CD4-positive, CD25-positive, alpha-beta regulatory T cell (primary cell): Measurements from ENCODE around the gene HSD17B8. TPM values are rescaled to one million over a fixed set of nuclear protein-coding genes. Genes with fewer than 3 reads are reported as not detected.

Experiments
- ATAC-seq, 2 donors: fragments of 150-1000 bp; cut with Tn5 transposase; one replicate each; pipeline ENCODE4 v1.10.0; 2021; ENCODE audit warnings: low read depth in 2 of 2, moderate number of reproducible peaks in 2 of 2, moderate library complexity in 1 of 2
- DNase-seq, 3 donors: peaks; one replicate each; pipeline versions ENCODE4 v3.0.0 to v3.0.0-alpha.2; 2012 to 2022; ENCODE audit warnings: mixed read lengths in 1 of 3
- H3K27ac ChIP-seq: one replicate; pipeline ENCODE4 v1.7.0; 2013; ENCODE audit warnings: mild to moderate bottlenecking, low read length; ENCODE audit not compliant: insufficient read depth, poor library complexity, severe bottlenecking
- H3K27me3 ChIP-seq: one replicate; pipeline ENCODE4 v1.7.0; 2013; ENCODE audit warnings: low read length; ENCODE audit not compliant: control insufficient read depth, insufficient read depth
- H3K36me3 ChIP-seq: one replicate; pipeline ENCODE4 v1.7.0; 2013; ENCODE audit warnings: mild to moderate bottlenecking, low read length, moderate library complexity; ENCODE audit not compliant: control insufficient read depth, insufficient read depth
- H3K4me1 ChIP-seq: 2 replicates; pipeline ENCODE4 v1.7.0; 2013; ENCODE audit warnings: mild to moderate bottlenecking, low read length; ENCODE audit not compliant: insufficient read depth, control insufficient read depth, poor library complexity, severe bottlenecking
- H3K4me3 ChIP-seq: one replicate; pipeline ENCODE4 v1.7.0; 2013; ENCODE audit warnings: low read depth, mild to moderate bottlenecking, low read length, moderate library complexity
- H3K9me3 ChIP-seq, 2 experiments: 1 replicate in 1 of 2; 2 replicates in 1 of 2; pipeline ENCODE4 v1.7.0; 2013; ENCODE audit warnings: low read length in 2 of 2, mild to moderate bottlenecking in 1 of 2, moderate library complexity in 1 of 2; ENCODE audit not compliant: control insufficient read depth in 2 of 2
- H3K27ac Mint-ChIP-seq, 3 donors: one replicate each; pipeline ENCODE4 v1.8.0; 2020 to 2022; ENCODE audit warnings: mild to moderate bottlenecking in 3 of 3, mixed read lengths in 3 of 3, moderate library complexity in 2 of 3
- H3K27me3 Mint-ChIP-seq: one replicate; pipeline ENCODE4 v1.8.0; 2022; ENCODE audit warnings: mild to moderate bottlenecking, mixed read lengths
- H3K36me3 Mint-ChIP-seq: one replicate; pipeline ENCODE4 v1.8.0; 2020; ENCODE audit warnings: mixed read lengths
- H3K4me1 Mint-ChIP-seq, 4 donors: one replicate each; pipeline ENCODE4 v1.8.0; 2020 to 2022; ENCODE audit warnings: mixed read lengths in 4 of 4, mild to moderate bottlenecking in 1 of 4
- H3K4me3 Mint-ChIP-seq, 4 donors: one replicate each; pipeline ENCODE4 v1.8.0; 2020 to 2022; ENCODE audit warnings: mild to moderate bottlenecking in 4 of 4, mixed read lengths in 4 of 4, moderate library complexity in 3 of 4
- H3K9me3 Mint-ChIP-seq, 7 donors: one replicate each; pipeline ENCODE4 v1.8.0; 2020 to 2022; ENCODE audit warnings: mixed read lengths in 7 of 7, mild to moderate bottlenecking in 3 of 7, moderate library complexity in 2 of 7
- polyA plus RNA-seq, 4 donors: library from polyadenylated mRNA; unstranded; fragments of 300-500 nt; fragmentation: Illumina TruSeq; gene quantifications; one replicate each; pipeline ENCODE4 v1.2.3, GENCODE V29; 2021
- total RNA-seq: library from RNA; stranded (reverse); gene quantifications from one replicate; pipeline ENCODE4 v1.2.3, GENCODE V29; 2022

HSD17B8 gene
- total RNA-seq (8.8 TPM), polyA plus RNA-seq (10 to 100 TPM; 33.3 to 53.9 (median 41.9) TPM)

GRCh38 chr6:33204415-33205190, at the start of gene HSD17B8:
Gene HSD17B8, plus strand, starts transcription at chr6:33204655. Its CDS starts 14 bp downstream, at chr6:33204669.
- H3K36me3 Mint-ChIP-seq: peaks cover 18% of the 10 kb centered on the region
- DNase-seq (peak; percentile 82 to 91 (median 87)), ATAC-seq (peak; percentile 60 to 66)
- H3K4me3 Mint-ChIP-seq: peak within 1 kb of the TSS; percentile 92 to 100 (median 96)
- H3K9me3 Mint-ChIP-seq: peaks cover 0 to 3% (median 0%) of the 10 kb centered on the region in 7 donors
- Histone ChIP-seq H3K27ac (peak within 1 kb of the TSS; percentile 69), H3K9me3 (no peaks in the 10 kb centered on the region), H3K4me1 (peaks cover 56% of the 10 kb centered on the region), H3K27me3 (no peaks in the 10 kb centered on the region), H3K4me3 (peak within 1 kb of the TSS; percentile 44), H3K36me3 (peaks cover 20% of the 10 kb centered on the region)
- H3K27me3 Mint-ChIP-seq: no peaks in the 10 kb centered on the region
- peak within 1 kb of the TSS; percentile 89 to 91 (median 89) for H3K27ac Mint-ChIP-seq
- peaks cover 14 to 75% (median 50%) of the 10 kb centered on the region in 4 donors for H3K4me1 Mint-ChIP-seq

GRCh38 chr6:33156561-33156960, 47.9 kb upstream of the HSD17B8 start:
- no peaks in the 10 kb centered on the region for H3K36me3 Mint-ChIP-seq
- peaks cover 0 to 15% (median 2%) of the 10 kb centered on the region in 7 donors for H3K9me3 Mint-ChIP-seq
- Histone ChIP-seq H3K27me3 (peaks cover 3% of the 10 kb centered on the region), H3K9me3 (peaks cover 0 to under 1% of the 10 kb centered on the region in 2 experiments), H3K4me3 (no peak overlapping the region), H3K36me3 (no peaks in the 10 kb centered on the region), H3K4me1 (peaks cover 5% of the 10 kb centered on the region), H3K27ac (no peak overlapping the region)
- no peak overlapping the region for H3K4me3 Mint-ChIP-seq
- no peak for ATAC-seq
- no peak for DNase-seq
- H3K27ac Mint-ChIP-seq: no peak overlapping the region
- H3K27me3 Mint-ChIP-seq: peaks cover 32% of the 10 kb centered on the region
- H3K4me1 Mint-ChIP-seq: peaks cover 0 to 5% (median 4%) of the 10 kb centered on the region in 4 donors

DNA sequence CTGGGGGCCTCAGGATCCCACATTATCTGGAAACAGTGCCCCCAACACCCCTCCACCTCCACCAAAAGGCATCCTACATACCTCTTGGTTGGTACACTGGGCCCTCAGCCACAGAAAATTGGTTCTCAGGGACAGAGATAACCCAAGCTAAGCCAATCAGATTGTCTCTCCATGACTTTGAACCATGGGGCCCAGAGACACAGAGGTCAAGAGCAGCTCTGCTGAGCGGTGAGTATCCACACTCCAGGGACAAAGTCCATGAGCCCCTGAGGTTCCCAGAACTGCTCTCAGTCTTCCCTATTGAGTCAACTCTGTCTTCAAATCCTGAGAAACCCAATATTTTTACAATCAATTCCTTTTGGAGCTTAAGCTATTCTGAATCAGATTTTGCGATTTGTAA, 47.5 kb upstream of the HSD17B8 start:
- Histone ChIP-seq H3K4me1 (peaks cover 9% of the 10 kb centered on the region), H3K27me3 (peaks cover 3% of the 10 kb centered on the region), H3K9me3 (no peaks in the 10 kb centered on the region), H3K36me3 (no peaks in the 10 kb centered on the region), H3K27ac (no peak overlapping the region), H3K4me3 (no peak overlapping the region)
- Mint-ChIP-seq H3K27me3 (peaks cover 29% of the 10 kb centered on the region), H3K36me3 (no peaks in the 10 kb centered on the region), H3K4me1 (peaks cover 0 to 9% (median 6%) of the 10 kb centered on the region in 4 donors), H3K9me3 (peaks cover 0 to 11% (median under 1%) of the 10 kb centered on the region in 7 donors), H3K4me3 (no peak overlapping the region), H3K27ac (no peak overlapping the region)
- DNase-seq (no peak), ATAC-seq (no peak)

DNA sequence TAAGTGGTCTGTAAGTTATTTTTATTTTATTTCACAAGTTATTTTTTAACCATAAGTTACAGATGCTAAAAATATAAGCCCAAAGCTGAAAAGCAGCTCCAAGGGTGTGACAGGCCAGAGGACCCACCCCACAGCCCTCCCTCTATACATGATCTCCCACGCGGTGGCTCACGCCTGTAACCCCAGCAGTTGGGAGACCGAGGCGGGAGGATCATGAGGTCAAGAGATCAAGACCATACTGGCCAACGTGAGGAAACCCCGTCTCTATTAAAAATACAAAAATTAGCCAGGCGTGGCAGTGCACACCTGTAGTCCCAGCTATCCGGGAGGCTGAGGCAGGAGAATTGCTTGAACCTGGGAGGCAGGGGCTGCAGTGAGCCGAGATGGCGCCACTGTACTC, 44.4 kb upstream of the HSD17B8 start:
- H3K9me3 ChIP-seq: no peaks in the 10 kb centered on the region
- H3K27ac ChIP-seq: no peak overlapping the region
- H3K9me3 Mint-ChIP-seq: no peaks in the 10 kb centered on the region
- H3K4me3 Mint-ChIP-seq: no peak overlapping the region
- no peaks in the 10 kb centered on the region for H3K36me3 Mint-ChIP-seq
- no peaks in the 10 kb centered on the region for H3K36me3 ChIP-seq
- peaks cover 0 to 11% (median 8%) of the 10 kb centered on the region in 4 donors for H3K4me1 Mint-ChIP-seq
- H3K4me3 ChIP-seq: no peak overlapping the region
- DNase-seq (no peak), ATAC-seq (no peak)
- no peaks in the 10 kb centered on the region for H3K27me3 ChIP-seq
- H3K27ac Mint-ChIP-seq: no peak overlapping the region
- peaks cover 18% of the 10 kb centered on the region for H3K27me3 Mint-ChIP-seq
- H3K4me1 ChIP-seq: peaks cover 10% of the 10 kb centered on the region

DNA sequence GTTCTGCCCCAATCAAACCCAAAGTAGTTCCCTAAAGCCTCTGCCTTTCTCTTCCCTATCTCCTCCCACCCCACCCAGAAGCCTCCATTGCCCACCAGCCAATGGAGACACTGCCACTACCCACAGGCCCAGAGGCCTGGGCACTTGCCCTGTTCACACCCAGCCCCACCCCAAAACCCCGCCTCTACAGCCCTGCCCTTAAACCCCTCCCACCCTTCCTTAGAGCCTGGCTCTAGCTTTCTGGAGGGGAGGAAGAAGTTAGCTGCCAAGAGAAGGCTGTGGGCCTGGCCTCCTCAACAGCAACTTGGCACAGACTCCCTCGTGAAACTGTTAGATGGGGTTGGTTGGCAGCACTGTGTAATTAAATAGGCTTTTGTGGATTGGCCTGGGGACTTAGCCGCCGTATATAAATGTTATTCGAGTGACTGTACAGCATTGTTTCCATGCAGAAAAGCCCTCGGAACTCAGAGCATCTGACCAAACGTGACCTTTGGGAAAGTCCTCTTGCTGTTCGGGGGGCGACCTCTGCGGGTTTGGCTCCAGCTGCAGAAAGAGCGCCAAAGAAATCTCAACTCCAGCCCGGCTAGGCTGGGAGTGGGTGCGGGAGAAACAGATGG, 43.6 kb upstream of the HSD17B8 start:
- H3K9me3 Mint-ChIP-seq: no peaks in the 10 kb centered on the region
- ATAC-seq (no peak), DNase-seq (peak in 1 of 3 donors; percentile 31)
- Histone ChIP-seq H3K27ac (no peak overlapping the region), H3K4me1 (peaks cover 10% of the 10 kb centered on the region), H3K36me3 (no peaks in the 10 kb centered on the region), H3K4me3 (no peak overlapping the region), H3K9me3 (no peaks in the 10 kb centered on the region), H3K27me3 (no peaks in the 10 kb centered on the region)
- H3K36me3 Mint-ChIP-seq: no peaks in the 10 kb centered on the region
- peaks cover 16% of the 10 kb centered on the region for H3K27me3 Mint-ChIP-seq
- H3K4me1 Mint-ChIP-seq: peaks cover 0 to 11% (median 8%) of the 10 kb centered on the region in 4 donors
- no peak overlapping the region for H3K27ac Mint-ChIP-seq
- peak overlapping the region in 1 of 4 donors; percentile 88 for H3K4me3 Mint-ChIP-seq

DNA sequence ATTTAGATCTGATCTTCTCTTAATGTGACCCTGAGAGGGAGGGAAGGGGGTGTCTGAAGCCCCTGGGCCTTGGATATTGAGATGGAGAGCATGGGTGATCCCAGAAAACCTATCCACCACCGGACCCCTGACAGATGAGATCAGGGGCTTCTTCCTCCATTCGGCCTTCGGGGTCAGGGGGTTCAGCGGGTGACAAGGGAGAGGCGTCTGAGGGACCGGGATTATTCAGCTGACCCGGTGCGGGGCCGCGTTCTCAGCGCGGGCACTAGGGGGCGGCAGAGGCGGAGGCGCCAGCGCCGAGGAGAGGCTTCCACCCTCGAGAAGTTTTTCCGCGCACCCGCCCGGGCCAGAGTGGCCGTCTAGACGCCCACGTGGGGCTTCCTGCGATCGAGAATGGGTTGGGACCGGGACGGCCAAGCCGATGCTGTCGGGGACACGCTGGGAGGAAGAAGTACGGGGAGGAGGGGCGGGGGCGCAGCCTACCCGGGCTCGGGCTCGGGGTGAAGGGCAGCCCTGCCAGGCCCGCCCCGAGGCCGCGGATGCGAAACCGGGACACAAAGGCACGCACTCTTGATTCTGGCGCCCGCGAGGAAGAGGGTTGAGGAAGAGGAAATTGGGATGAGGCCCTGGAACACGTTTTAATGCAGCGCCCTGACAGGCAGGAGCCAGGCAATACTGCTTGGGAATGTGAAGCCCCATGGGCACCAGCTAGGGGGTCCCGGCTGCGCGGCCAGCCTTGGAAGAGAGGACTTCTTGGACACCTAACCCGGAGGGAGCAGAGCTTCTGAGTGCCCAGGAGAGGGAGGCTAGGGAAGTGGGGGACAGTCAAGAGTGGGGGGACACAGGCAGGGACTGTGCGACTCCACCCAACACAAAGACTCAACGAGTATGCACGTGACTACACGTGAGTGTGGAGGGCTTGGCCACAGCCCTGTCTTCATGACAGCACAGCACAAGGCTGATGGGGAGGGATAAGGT, 42.8 kb upstream of the HSD17B8 start:
- peak; percentile 70 to 81 (median 73) for DNase-seq
- H3K27ac Mint-ChIP-seq: peak overlapping the region in 1 of 3 donors; percentile 80
- H3K27me3 Mint-ChIP-seq: peaks cover 23% of the 10 kb centered on the region
- Histone ChIP-seq H3K27me3 (no peaks in the 10 kb centered on the region), H3K9me3 (no peaks in the 10 kb centered on the region), H3K4me3 (no peak overlapping the region), H3K4me1 (peaks cover 10% of the 10 kb centered on the region), H3K27ac (no peak overlapping the region), H3K36me3 (no peaks in the 10 kb centered on the region)
- peak; percentile 85 to 90 for ATAC-seq
- no peaks in the 10 kb centered on the region for H3K36me3 Mint-ChIP-seq
- H3K4me1 Mint-ChIP-seq: peaks cover 0 to 11% (median 8%) of the 10 kb centered on the region in 4 donors
- H3K9me3 Mint-ChIP-seq: no peaks in the 10 kb centered on the region
- peak overlapping the region in 3 of 4 donors; percentile 84 to 89 (median 88) for H3K4me3 Mint-ChIP-seq

DNA sequence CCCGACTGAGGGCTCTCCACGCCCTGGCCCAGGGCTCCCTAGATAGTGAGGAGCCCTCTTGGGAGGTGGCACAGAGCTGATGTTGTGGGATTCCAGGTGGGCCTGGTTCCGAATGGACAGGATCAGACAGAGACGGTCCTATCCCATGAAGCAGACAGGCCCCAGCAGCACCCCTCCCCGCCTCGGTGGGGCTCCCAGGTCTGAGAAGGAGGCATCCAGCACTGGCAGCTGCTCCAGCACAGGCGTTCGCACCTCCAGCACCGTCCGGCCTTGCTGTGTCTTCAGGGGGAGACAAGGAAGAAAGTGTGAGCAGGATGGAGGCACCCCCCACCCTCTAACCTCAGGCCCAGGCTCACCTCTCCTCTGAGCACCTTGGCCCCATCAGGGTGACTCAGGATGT, 40.9 kb upstream of the HSD17B8 start:
- H3K9me3 ChIP-seq: no peaks in the 10 kb centered on the region
- Mint-ChIP-seq H3K36me3 (no peaks in the 10 kb centered on the region), H3K27ac (no peak overlapping the region), H3K4me1 (peaks cover 0 to 11% (median 8%) of the 10 kb centered on the region in 4 donors), H3K4me3 (no peak overlapping the region), H3K9me3 (no peaks in the 10 kb centered on the region), H3K27me3 (peaks cover 24% of the 10 kb centered on the region)
- no peaks in the 10 kb centered on the region for H3K36me3 ChIP-seq
- no peaks in the 10 kb centered on the region for H3K27me3 ChIP-seq
- ATAC-seq (no peak), DNase-seq (no peak)
- peaks cover 10% of the 10 kb centered on the region for H3K4me1 ChIP-seq
- no peak overlapping the region for H3K27ac ChIP-seq
- H3K4me3 ChIP-seq: no peak overlapping the region
